GM12873 (cell line): ENCODE results near the gene GLIS2.

ENCODE experiments used
- CTCF ChIP-seq: IDR thresholded peaks from 2 replicates; pipeline ENCODE4 v1.5.1; 2012; ENCODE audit warnings: low read depth, mild to moderate bottlenecking, moderate library complexity, low read length, control low read depth; ENCODE audit not compliant: insufficient read depth; ENCODE audit errors: missing control alignments

Gene GLIS2

GRCh38 chr16:4317532-4318450, 1.9 kb downstream of the GLIS2 start:
- no peak for TF ChIP-seq CTCF

- TF ChIP-seq CTCF, result no peak
Measured at GRCh38 chr16:4318451-4318910, 2.6 kb downstream of the GLIS2 start.

GRCh38 chr16:4318967-4319366, 3.1 kb downstream of the GLIS2 start:
- TF ChIP-seq CTCF, result no peak

GRCh38 chr16:4319454-4320421, 3.9 kb downstream of the GLIS2 start:
- no peak for TF ChIP-seq CTCF

GRCh38 chr16:4320571-4321137, 4.8 kb downstream of the GLIS2 start:
- no peak for TF ChIP-seq CTCF

- no peak for TF ChIP-seq CTCF
Measured at GRCh38 chr16:4321286-4322120, 5.6 kb downstream of the GLIS2 start.
